ENCODE data around the gene CYB5R2. TPM values are rescaled to one million over a fixed set of nuclear protein-coding genes. Genes with fewer than 3 reads are reported as not detected.
A peak's percentile ranks its signal among the peaks of the same experiment; 100 is the strongest.

Gene CYB5R2
- polyA plus RNA-seq, 3 donors = 0.52 to 3.7 (median 1.4) TPM

DNA sequence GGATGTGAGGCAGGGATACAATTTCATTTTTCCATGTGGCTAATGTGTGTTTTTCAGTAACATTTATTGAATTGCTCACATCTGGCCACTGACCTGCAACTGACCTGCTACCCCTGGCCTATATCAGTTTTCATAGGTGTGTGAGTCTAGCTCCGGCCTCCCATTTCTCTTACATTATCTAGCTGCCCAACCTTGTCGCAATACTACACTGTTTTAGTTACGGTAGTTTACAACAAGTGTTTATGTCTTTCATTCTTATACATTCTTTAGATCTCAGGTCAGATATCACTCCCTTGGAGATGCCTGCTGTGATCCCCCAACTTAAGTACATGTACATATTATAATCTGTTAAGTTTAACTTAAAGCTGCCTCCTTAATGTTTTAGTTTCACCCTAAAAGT lies 2.3 kb upstream of the CYB5R2 start:
- H3K4me1 Mint-ChIP-seq = peaks cover 40% of the 10 kb centered on the region
- Histone ChIP-seq H3K4me3 (replicated peaks in 1 of 3; ENCODE audit: low read depth in 2 of 3, low read length in 3 of 3) (no peak overlapping the region), H3K4me1 (ENCODE audit: control insufficient read depth in 1 of 2, insufficient read depth in 2 of 2, low read length in 2 of 2) (peaks cover 20 to 27% of the 10 kb centered on the region in 2 donors), H4K20me1 (ENCODE audit: insufficient read depth, low read length) (no peaks in the 10 kb centered on the region), H3K9ac (ENCODE audit: insufficient read depth, low read length, poor library complexity, severe bottlenecking) (no peak overlapping the region), H3K27me3 (ENCODE audit: control insufficient read depth in 2 of 2, insufficient read depth in 2 of 2, low read length in 2 of 2) (peaks cover 28 to 44% of the 10 kb centered on the region in 2 donors), H3K4me2 (replicated peaks; ENCODE audit: extremely low read depth, low read length, poor library complexity, severe bottlenecking) (no peak overlapping the region), H3K9me3 (replicated peaks in 1 of 2; ENCODE audit: control insufficient read depth in 1 of 2, insufficient read depth in 1 of 2, low read length in 2 of 2) (peaks cover 16 to 54% of the 10 kb centered on the region in 2 donors), H2AFZ (ENCODE audit: insufficient read depth, low read depth, low read length, poor library complexity, severe bottlenecking) (no peak overlapping the region), H3K27ac (ENCODE audit: low read depth in 1 of 2, low read length in 2 of 2) (no peak overlapping the region), H3K79me2 (ENCODE audit: insufficient read depth, low read length) (no peaks in the 10 kb centered on the region), H3K36me3 (replicated peaks in 1 of 2; ENCODE audit: control insufficient read depth in 1 of 2, insufficient read depth in 2 of 2, low read length in 2 of 2) (no peaks in the 10 kb centered on the region)
- peaks cover 14 to 58% (median 39%) of the 10 kb centered on the region in 7 donors for H3K9me3 Mint-ChIP-seq
- peaks cover 41 to 68% (median 48%) of the 10 kb centered on the region in 3 donors for H3K27me3 Mint-ChIP-seq (ENCODE audit: low read depth in 3 of 3)
- H3K36me3 Mint-ChIP-seq = peaks cover 11 to 21% of the 10 kb centered on the region in 2 donors
- no peak for DNase-seq
- TF ChIP-seq CTCF (IDR thresholded peaks at IDR 0.05) = no peak
- no CpG with 5 or more reads among the region's 3 CpGs for WGBS (ENCODE audit: insufficient coverage)
- peak overlapping the region in 1 of 2 donors; percentile 76 for H3K4me3 Mint-ChIP-seq
- H3K27ac Mint-ChIP-seq = no peak overlapping the region
- intact Hi-C loops (cut with micrococcal nuclease) = loop anchor here in 1 of 2 donors (5.0 kb wide), 1 partner anchor 178 kb away; no protein-coding TSS in a partner anchor

- peak overlapping the region; percentile 76 for H3K4me2 ChIP-seq (replicated peaks; ENCODE audit: extremely low read depth, low read length, poor library complexity, severe bottlenecking)
- peaks cover 16 to 54% of the 10 kb centered on the region in 2 donors for H3K9me3 ChIP-seq (replicated peaks in 1 of 2; ENCODE audit: control insufficient read depth in 1 of 2, insufficient read depth in 1 of 2, low read length in 2 of 2)
- no peaks in the 10 kb centered on the region for H3K36me3 ChIP-seq (replicated peaks in 1 of 2; ENCODE audit: control insufficient read depth in 1 of 2, insufficient read depth in 2 of 2, low read length in 2 of 2)
- H3K27me3 ChIP-seq (ENCODE audit: control insufficient read depth in 2 of 2, insufficient read depth in 2 of 2, low read length in 2 of 2) = peaks cover 25 to 41% of the 10 kb centered on the region in 2 donors
- Mint-ChIP-seq H3K4me1 (peaks cover 46% of the 10 kb centered on the region), H3K36me3 (peaks cover 13 to 21% of the 10 kb centered on the region in 2 donors), H3K27ac (peak overlapping the region in 3 of 7 donors; percentile 30 to 63 (median 53)), H3K4me3 (peak overlapping the region; percentile 76 to 86), H3K9me3 (peaks cover 11 to 48% (median 35%) of the 10 kb centered on the region in 7 donors), H3K27me3 (ENCODE audit: low read depth in 3 of 3) (peaks cover 42 to 56% (median 48%) of the 10 kb centered on the region in 3 donors)
- H3K9ac ChIP-seq (ENCODE audit: insufficient read depth, low read length, poor library complexity, severe bottlenecking) = peak overlapping the region; percentile 27
- peak overlapping the region; percentile 21 to 67 (median 23) for H3K4me3 ChIP-seq (replicated peaks in 1 of 3; ENCODE audit: low read depth in 2 of 3, low read length in 3 of 3)
- no peaks in the 10 kb centered on the region for H4K20me1 ChIP-seq (ENCODE audit: insufficient read depth, low read length)
- intact Hi-C loops (cut with micrococcal nuclease) = no loop called here
- no peak for DNase-seq
- no peak for TF ChIP-seq CTCF (IDR thresholded peaks at IDR 0.05)
- H2AFZ ChIP-seq (ENCODE audit: insufficient read depth, low read depth, low read length, poor library complexity, severe bottlenecking) = peak overlapping the region; percentile 75
- H3K27ac ChIP-seq (ENCODE audit: low read depth in 1 of 2, low read length in 2 of 2) = no peak overlapping the region
- 6% methylated on average over 69 of the region's 72 CpGs for WGBS (ENCODE audit: insufficient coverage)
- peaks cover 28 to 34% of the 10 kb centered on the region in 2 donors for H3K4me1 ChIP-seq (ENCODE audit: control insufficient read depth in 1 of 2, insufficient read depth in 2 of 2, low read length in 2 of 2)
- H3K79me2 ChIP-seq (ENCODE audit: insufficient read depth, low read length) = no peaks in the 10 kb centered on the region
Observed at GRCh38 chr11:7673724-7674434, 579 bp upstream of the CYB5R2 start.

All from CD14-positive monocyte (primary cell).